Measurements from ENCODE around the gene TPST1.
"Not testable (repeated sequence)": the region's sequence is repeated elsewhere in the genome, so short reads cannot be mapped to it uniquely, and the experiment has no call there.

The TPST1 gene

GRCh38 chr7:66204822-66205740 lies at the start of gene TPST1:
TPST1 (plus strand) TSS chr7:66205334; CDS start chr7:66240426, 35,092 bp downstream.
- H3K9me3 ChIP-seq (ENCODE audit: control insufficient read depth, insufficient read depth, low read depth, low read length), result no peaks in the 10 kb centered on the region
- H3K27ac ChIP-seq (ENCODE audit: low read depth, low read length), result no peak within 1 kb of the TSS; the same call in 1 of the 2 replicates
- H3K27me3 ChIP-seq (ENCODE audit: control insufficient read depth, insufficient read depth, low read length), result no peaks in the 10 kb centered on the region
- no peaks in the 10 kb centered on the region; the same call in 1 of the 2 replicates for H3K4me1 ChIP-seq (ENCODE audit: control insufficient read depth, insufficient read depth, low read length)
- peak within 1 kb of the TSS; percentile 98 for H3K4me3 ChIP-seq (ENCODE audit: low read depth, low read length)
- peak within 1 kb of the TSS; percentile 85 for H3K9ac ChIP-seq (ENCODE audit: low read length)
- H3K36me3 ChIP-seq (ENCODE audit: control insufficient read depth, insufficient read depth, low read length), result no peaks in the 10 kb centered on the region

- H3K36me3 ChIP-seq (ENCODE audit: control insufficient read depth, insufficient read depth, low read length), result peaks cover 18% of the 10 kb centered on the region
- not testable (repeated sequence) for H3K27ac ChIP-seq (ENCODE audit: low read depth, low read length); H3K27me3 ChIP-seq (ENCODE audit: control insufficient read depth, insufficient read depth, low read length)
Measured at GRCh38 chr7:66156035-66156434, 49.1 kb upstream of the TPST1 start.

GRCh38 chr7:66157060-66157459 lies 48.1 kb upstream of the TPST1 start:
- H3K9me3 ChIP-seq (ENCODE audit: control insufficient read depth, insufficient read depth, low read depth, low read length), result no peaks in the 10 kb centered on the region
- no peaks in the 10 kb centered on the region for H3K27me3 ChIP-seq (ENCODE audit: control insufficient read depth, insufficient read depth, low read length)
- H3K27ac ChIP-seq (ENCODE audit: low read depth, low read length), result no peak overlapping the region
- H3K9ac ChIP-seq (ENCODE audit: low read length), result no peak overlapping the region
- H3K4me1 ChIP-seq (ENCODE audit: control insufficient read depth, insufficient read depth, low read length), result peaks cover 10% of the 10 kb centered on the region
- peaks cover 18% of the 10 kb centered on the region for H3K36me3 ChIP-seq (ENCODE audit: control insufficient read depth, insufficient read depth, low read length)
- no peak overlapping the region for H3K4me3 ChIP-seq (ENCODE audit: low read depth, low read length)

More at GRCh38 chr7:66156035-66156434, 49.1 kb upstream of the TPST1 start:
- not testable (repeated sequence) for H3K9ac ChIP-seq (ENCODE audit: low read length); H3K4me3 ChIP-seq (ENCODE audit: low read depth, low read length); H3K9me3 ChIP-seq (ENCODE audit: control insufficient read depth, insufficient read depth, low read depth, low read length)
- H3K4me1 ChIP-seq (ENCODE audit: control insufficient read depth, insufficient read depth, low read length), result peaks cover 15% of the 10 kb centered on the region

- peaks cover 4% of the 10 kb centered on the region; the same call in 1 of the 2 replicates for H3K36me3 ChIP-seq (ENCODE audit: control insufficient read depth, insufficient read depth, low read length)
- no peak overlapping the region for H3K9ac ChIP-seq (ENCODE audit: low read length)
Measured at GRCh38 chr7:66162622-66163021, 42.5 kb upstream of the TPST1 start.

GRCh38 chr7:66163186-66163610 lies 41.9 kb upstream of the TPST1 start:
- Histone ChIP-seq H3K4me3 (ENCODE audit: low read depth, low read length) (no peak overlapping the region), H3K27me3 (ENCODE audit: control insufficient read depth, insufficient read depth, low read length) (no peaks in the 10 kb centered on the region), H3K9me3 (ENCODE audit: control insufficient read depth, insufficient read depth, low read depth, low read length) (no peaks in the 10 kb centered on the region), H3K9ac (ENCODE audit: low read length) (no peak overlapping the region), H3K36me3 (ENCODE audit: control insufficient read depth, insufficient read depth, low read length) (peaks cover 4% of the 10 kb centered on the region; the same call in 1 of the 2 replicates), H3K27ac (ENCODE audit: low read depth, low read length) (no peak overlapping the region), H3K4me1 (ENCODE audit: control insufficient read depth, insufficient read depth, low read length) (no peaks in the 10 kb centered on the region)

More at GRCh38 chr7:66162622-66163021, 42.5 kb upstream of the TPST1 start:
- H3K4me1 ChIP-seq (ENCODE audit: control insufficient read depth, insufficient read depth, low read length), result no peaks in the 10 kb centered on the region
- H3K4me3 ChIP-seq (ENCODE audit: low read depth, low read length), result no peak overlapping the region
- no peaks in the 10 kb centered on the region for H3K27me3 ChIP-seq (ENCODE audit: control insufficient read depth, insufficient read depth, low read length)
- H3K27ac ChIP-seq (ENCODE audit: low read depth, low read length), result no peak overlapping the region
- no peaks in the 10 kb centered on the region for H3K9me3 ChIP-seq (ENCODE audit: control insufficient read depth, insufficient read depth, low read depth, low read length)

GRCh38 chr7:66164356-66164755 lies 40.8 kb upstream of the TPST1 start:
- Histone ChIP-seq H3K4me3 (ENCODE audit: low read depth, low read length) (no peak overlapping the region), H3K9ac (ENCODE audit: low read length) (no peak overlapping the region), H3K27ac (ENCODE audit: low read depth, low read length) (no peak overlapping the region), H3K4me1 (ENCODE audit: control insufficient read depth, insufficient read depth, low read length) (no peaks in the 10 kb centered on the region), H3K9me3 (ENCODE audit: control insufficient read depth, insufficient read depth, low read depth, low read length) (no peaks in the 10 kb centered on the region), H3K27me3 (ENCODE audit: control insufficient read depth, insufficient read depth, low read length) (no peaks in the 10 kb centered on the region), H3K36me3 (ENCODE audit: control insufficient read depth, insufficient read depth, low read length) (no peaks in the 10 kb centered on the region)

- H3K9ac ChIP-seq (ENCODE audit: low read length), result no peak overlapping the region
- no peaks in the 10 kb centered on the region for H3K36me3 ChIP-seq (ENCODE audit: control insufficient read depth, insufficient read depth, low read length)
- H3K4me1 ChIP-seq (ENCODE audit: control insufficient read depth, insufficient read depth, low read length), result no peaks in the 10 kb centered on the region
- no peak overlapping the region for H3K4me3 ChIP-seq (ENCODE audit: low read depth, low read length)
- H3K9me3 ChIP-seq (ENCODE audit: control insufficient read depth, insufficient read depth, low read depth, low read length), result no peaks in the 10 kb centered on the region
- H3K27me3 ChIP-seq (ENCODE audit: control insufficient read depth, insufficient read depth, low read length), result no peaks in the 10 kb centered on the region
- H3K27ac ChIP-seq (ENCODE audit: low read depth, low read length), result no peak overlapping the region
Measured at GRCh38 chr7:66167773-66168387, 37.3 kb upstream of the TPST1 start.

- Histone ChIP-seq H3K4me1 (ENCODE audit: control insufficient read depth, insufficient read depth, low read length) (no peaks in the 10 kb centered on the region), H3K36me3 (ENCODE audit: control insufficient read depth, insufficient read depth, low read length) (no peaks in the 10 kb centered on the region)
Measured at GRCh38 chr7:66169616-66170015, 35.5 kb upstream of the TPST1 start.

GRCh38 chr7:66170309-66171231 lies 34.6 kb upstream of the TPST1 start:
- H3K4me1 ChIP-seq (ENCODE audit: control insufficient read depth, insufficient read depth, low read length), result no peaks in the 10 kb centered on the region
- H3K27me3 ChIP-seq (ENCODE audit: control insufficient read depth, insufficient read depth, low read length), result no peaks in the 10 kb centered on the region
- H3K9ac ChIP-seq (ENCODE audit: low read length), result no peak overlapping the region
- H3K9me3 ChIP-seq (ENCODE audit: control insufficient read depth, insufficient read depth, low read depth, low read length), result no peaks in the 10 kb centered on the region
- no peak overlapping the region for H3K4me3 ChIP-seq (ENCODE audit: low read depth, low read length)
- no peak overlapping the region for H3K27ac ChIP-seq (ENCODE audit: low read depth, low read length)
- H3K36me3 ChIP-seq (ENCODE audit: control insufficient read depth, insufficient read depth, low read length), result no peaks in the 10 kb centered on the region

More at GRCh38 chr7:66169616-66170015, 35.5 kb upstream of the TPST1 start:
- Histone ChIP-seq H3K27ac (ENCODE audit: low read depth, low read length) (no peak overlapping the region), H3K27me3 (ENCODE audit: control insufficient read depth, insufficient read depth, low read length) (no peaks in the 10 kb centered on the region), H3K4me3 (ENCODE audit: low read depth, low read length) (no peak overlapping the region), H3K9ac (ENCODE audit: low read length) (no peak overlapping the region), H3K9me3 (ENCODE audit: control insufficient read depth, insufficient read depth, low read depth, low read length) (no peaks in the 10 kb centered on the region)

- H3K27me3 ChIP-seq (ENCODE audit: control insufficient read depth, insufficient read depth, low read length); H3K9me3 ChIP-seq (ENCODE audit: control insufficient read depth, insufficient read depth, low read depth, low read length); H3K36me3 ChIP-seq (ENCODE audit: control insufficient read depth, insufficient read depth, low read length); H3K4me3 ChIP-seq (ENCODE audit: low read depth, low read length); H3K27ac ChIP-seq (ENCODE audit: low read depth, low read length); H3K9ac ChIP-seq (ENCODE audit: low read length); H3K4me1 ChIP-seq (ENCODE audit: control insufficient read depth, insufficient read depth, low read length): not testable (repeated sequence)
Measured at GRCh38 chr7:66172536-66173401, 32.4 kb upstream of the TPST1 start.
